ENCODE measurements around the gene TBC1D5. TPM values are rescaled to one million over a fixed set of nuclear protein-coding genes. Genes with fewer than 3 reads are reported as not detected.

TBC1D5 gene
- total RNA-seq, 3 donors from 2014 or later: 33.1 to 56.1 (median 44.1) TPM

DNA sequence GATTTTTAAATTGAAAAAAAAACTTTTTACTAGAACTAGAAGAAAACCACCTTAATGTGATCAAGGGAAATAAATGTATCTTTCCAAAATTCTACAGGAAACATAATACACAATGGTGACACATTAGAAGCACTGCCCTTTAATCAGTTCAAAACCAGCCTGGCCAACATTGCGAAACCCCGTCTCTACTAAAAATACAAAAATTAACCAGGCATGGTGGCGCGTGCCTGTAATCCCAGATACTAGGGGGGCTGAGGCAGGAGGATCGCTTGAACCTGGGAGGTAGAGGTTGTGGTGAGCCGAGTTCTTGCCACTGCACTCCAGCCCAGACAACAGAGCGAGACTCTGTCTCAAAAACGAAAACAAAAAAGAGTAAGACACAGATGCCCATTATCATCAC is 134.5 kb downstream of the TBC1D5 start:
- ATAC-seq (no peak), DNase-seq (no peak)
- TF ChIP-seq, protein P1, sequence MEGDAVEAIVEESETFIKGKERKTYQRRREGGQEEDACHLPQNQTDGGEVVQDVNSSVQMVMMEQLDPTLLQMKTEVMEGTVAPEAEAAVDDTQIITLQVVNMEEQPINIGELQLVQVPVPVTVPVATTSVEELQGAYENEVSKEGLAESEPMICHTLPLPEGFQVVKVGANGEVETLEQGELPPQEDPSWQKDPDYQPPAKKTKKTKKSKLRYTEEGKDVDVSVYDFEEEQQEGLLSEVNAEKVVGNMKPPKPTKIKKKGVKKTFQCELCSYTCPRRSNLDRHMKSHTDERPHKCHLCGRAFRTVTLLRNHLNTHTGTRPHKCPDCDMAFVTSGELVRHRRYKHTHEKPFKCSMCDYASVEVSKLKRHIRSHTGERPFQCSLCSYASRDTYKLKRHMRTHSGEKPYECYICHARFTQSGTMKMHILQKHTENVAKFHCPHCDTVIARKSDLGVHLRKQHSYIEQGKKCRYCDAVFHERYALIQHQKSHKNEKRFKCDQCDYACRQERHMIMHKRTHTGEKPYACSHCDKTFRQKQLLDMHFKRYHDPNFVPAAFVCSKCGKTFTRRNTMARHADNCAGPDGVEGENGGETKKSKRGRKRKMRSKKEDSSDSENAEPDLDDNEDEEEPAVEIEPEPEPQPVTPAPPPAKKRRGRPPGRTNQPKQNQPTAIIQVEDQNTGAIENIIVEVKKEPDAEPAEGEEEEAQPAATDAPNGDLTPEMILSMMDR (IDR thresholded peaks at IDR 0.05): no peak
- no peaks in the 10 kb centered on the region for H3K4me1 ChIP-seq (ENCODE audit: low read depth)
- H3K4me3 ChIP-seq: no peak overlapping the region
- intact Hi-C loops (cut with DNase I, micrococcal nuclease): no loop called here
- no peaks in the 10 kb centered on the region for H3K36me3 ChIP-seq (ENCODE audit: low read depth)
- H3K9me3 ChIP-seq: no peaks in the 10 kb centered on the region

DNA sequence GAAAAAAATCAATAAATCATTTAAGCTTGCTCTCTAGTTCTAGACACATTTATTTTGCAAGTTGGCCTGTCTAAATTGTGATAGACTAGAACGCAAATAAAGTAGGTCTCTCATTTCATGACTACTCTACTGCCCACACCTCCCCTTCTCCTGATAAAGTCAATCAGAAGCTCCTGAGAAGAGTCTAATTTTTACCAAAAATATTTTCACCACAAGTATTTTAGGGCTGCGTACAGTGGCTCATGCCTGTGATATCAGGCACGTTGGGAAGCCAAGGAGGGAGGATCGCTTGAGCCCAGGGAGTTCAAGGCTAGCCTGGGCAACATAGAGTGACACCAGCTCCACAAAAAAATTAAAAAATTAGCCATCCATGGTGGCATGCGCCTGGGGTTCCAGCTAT is 136.5 kb downstream of the TBC1D5 start:
- ATAC-seq: no peak

DNA sequence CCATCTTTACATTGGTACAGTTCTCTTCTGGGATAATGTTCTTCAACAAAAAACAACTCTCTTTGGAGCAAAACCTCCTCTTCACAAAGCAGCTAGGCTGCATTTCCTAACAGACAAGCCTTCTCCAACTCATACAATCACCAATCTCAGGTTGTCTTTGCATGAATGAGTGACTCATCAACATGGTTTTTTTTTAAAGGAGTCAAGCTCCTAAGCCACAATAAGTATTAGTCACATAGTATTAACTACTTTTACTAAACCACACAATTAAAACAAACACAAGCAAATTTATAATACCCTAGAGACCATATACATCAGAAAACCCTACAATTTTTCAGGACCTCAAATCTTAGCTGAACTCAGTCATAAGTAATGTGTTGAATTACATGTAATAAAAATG is 137.4 kb downstream of the TBC1D5 start:
- no peaks in the 10 kb centered on the region for H3K36me3 ChIP-seq (ENCODE audit: low read depth)
- no peaks in the 10 kb centered on the region for H3K4me1 ChIP-seq (ENCODE audit: low read depth)
- H3K9me3 ChIP-seq: no peaks in the 10 kb centered on the region
- TF ChIP-seq, protein P1 (IDR thresholded peaks at IDR 0.05): no peak
- DNase-seq (no peak), ATAC-seq (no peak)
- H3K4me3 ChIP-seq: no peak overlapping the region
- intact Hi-C loops (cut with DNase I, micrococcal nuclease): no loop called here

More for the DNA sequence above, 136.5 kb downstream of the TBC1D5 start:
- intact Hi-C loops (cut with DNase I, micrococcal nuclease): no loop called here
- no peaks in the 10 kb centered on the region for H3K9me3 ChIP-seq
- H3K36me3 ChIP-seq (ENCODE audit: low read depth): no peaks in the 10 kb centered on the region
- DNase-seq: no peak
- TF ChIP-seq, protein P1 (IDR thresholded peaks at IDR 0.05): no peak
- no peaks in the 10 kb centered on the region for H3K4me1 ChIP-seq (ENCODE audit: low read depth)
- no peak overlapping the region for H3K4me3 ChIP-seq

DNA sequence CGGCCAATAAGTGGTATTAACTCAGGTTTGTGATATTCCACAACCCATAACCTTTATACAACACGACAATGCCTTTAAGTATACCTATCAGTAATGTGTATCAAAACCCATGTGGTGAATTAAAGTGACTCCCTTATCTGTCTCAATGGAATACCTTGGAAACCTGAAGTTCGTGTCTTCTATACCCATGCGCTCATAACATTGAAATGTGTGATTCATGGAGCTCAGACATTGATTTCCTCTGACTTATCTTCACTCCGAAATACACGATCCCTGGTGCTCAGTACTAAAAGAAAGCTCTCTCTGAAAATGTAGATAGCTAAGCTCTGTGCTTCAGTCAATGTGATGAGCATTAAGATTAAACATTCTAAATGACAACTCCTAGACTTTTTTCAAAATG is 140.3 kb downstream of the TBC1D5 start:
- no peaks in the 10 kb centered on the region for H3K4me1 ChIP-seq (ENCODE audit: low read depth)
- peaks cover 2% of the 10 kb centered on the region for H3K9me3 ChIP-seq
- ATAC-seq (no peak), DNase-seq (no peak)
- TF ChIP-seq, protein P1 (IDR thresholded peaks at IDR 0.05): no peak
- no peaks in the 10 kb centered on the region for H3K36me3 ChIP-seq (ENCODE audit: low read depth)
- no peak overlapping the region for H3K4me3 ChIP-seq
- intact Hi-C loops (cut with DNase I, micrococcal nuclease): no loop called here

DNA sequence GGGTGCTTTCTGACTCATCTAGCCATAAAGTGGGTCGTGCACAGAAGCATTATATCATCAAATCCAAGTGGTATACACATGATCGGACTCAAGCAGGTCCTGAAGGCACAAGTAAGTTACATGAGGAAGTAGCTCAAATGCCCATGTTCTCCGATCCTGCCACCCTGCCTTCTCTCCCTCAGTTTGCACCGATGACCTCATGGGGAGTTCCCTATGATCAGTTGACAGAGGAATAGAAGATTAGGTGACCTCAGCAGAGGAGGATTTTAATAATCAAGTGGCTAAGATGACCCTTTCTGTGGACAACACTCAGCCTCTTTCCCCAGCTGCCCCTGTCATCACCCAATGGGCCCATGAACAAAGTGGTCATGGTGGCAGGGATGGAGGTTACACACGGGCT is 149.5 kb downstream of the TBC1D5 start:
- ATAC-seq: no peak
- TF ChIP-seq, protein P1 (IDR thresholded peaks at IDR 0.05): no peak
- no peak for DNase-seq
- H3K36me3 ChIP-seq (ENCODE audit: low read depth): no peaks in the 10 kb centered on the region
- intact Hi-C loops (cut with DNase I, micrococcal nuclease): no loop called here
- no peak overlapping the region for H3K4me3 ChIP-seq
- H3K4me1 ChIP-seq (ENCODE audit: low read depth): no peaks in the 10 kb centered on the region
- H3K9me3 ChIP-seq: peaks cover 22% of the 10 kb centered on the region

DNA sequence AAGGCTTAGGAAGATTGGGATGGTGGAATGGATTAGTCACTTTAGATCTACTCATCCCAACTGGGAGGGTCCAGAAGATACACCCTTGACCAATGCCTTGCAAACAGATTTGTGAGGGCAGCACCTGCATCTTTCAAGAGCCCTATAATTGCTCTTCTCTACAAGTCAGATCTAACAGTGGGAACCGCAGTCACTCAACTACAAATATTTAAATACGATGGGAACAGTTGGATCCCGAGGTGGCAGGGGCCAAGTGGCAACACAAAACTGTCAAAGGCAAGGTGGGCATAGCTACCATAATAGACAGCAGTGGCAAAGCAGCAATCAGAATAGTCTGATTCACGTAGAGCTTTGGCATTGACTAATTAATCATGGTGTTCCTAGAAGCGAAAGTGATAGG is 152.0 kb downstream of the TBC1D5 start:
- Histone ChIP-seq H3K36me3 (ENCODE audit: low read depth) (no peaks in the 10 kb centered on the region), H3K9me3 (peaks cover 22% of the 10 kb centered on the region), H3K4me3 (no peak overlapping the region), H3K4me1 (ENCODE audit: low read depth) (no peaks in the 10 kb centered on the region)
- TF ChIP-seq, protein P1 (IDR thresholded peaks at IDR 0.05): no peak
- ATAC-seq (no peak), DNase-seq (no peak)
- intact Hi-C loops (cut with DNase I, micrococcal nuclease): no loop called here

All from mucosa of descending colon (tissue), 3 donors.